ENCODE results near the gene GSS.

DNA sequence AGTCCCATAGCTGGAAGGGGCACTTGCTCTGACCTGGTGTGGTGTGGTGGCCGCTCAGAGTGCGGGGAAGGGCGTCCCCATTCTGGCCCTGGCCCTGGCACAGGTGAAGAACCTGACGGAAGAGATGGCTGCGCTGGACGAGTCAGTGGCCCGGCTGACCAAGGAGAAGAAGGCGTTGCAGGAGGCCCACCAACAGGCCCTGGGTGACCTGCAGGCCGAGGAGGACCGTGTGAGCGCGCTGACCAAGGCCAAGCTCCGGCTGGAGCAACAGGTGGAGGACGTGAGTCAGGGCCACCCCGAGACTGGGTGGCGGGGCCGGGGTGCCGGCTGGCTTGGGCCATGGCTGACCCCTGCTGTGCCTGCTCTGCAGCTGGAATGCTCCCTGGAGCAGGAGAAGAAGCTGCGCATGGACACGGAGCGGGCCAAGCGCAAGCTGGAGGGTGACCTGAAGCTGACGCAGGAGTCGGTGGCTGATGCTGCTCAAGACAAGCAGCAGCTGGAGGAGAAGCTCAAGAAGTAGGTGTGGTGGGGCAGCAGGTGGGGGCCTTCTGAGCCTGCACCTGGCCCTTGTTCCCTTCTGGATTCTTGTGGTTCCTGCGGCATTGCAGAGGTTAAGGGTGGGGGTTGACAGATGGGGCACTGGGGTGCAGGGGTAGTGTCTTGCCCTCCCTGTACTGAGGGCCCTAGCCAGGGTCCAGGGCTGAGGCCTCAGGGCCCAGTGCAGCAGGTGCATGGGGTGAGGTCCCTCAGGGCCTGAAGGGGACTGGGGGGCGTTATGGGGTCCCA is 40.8 kb upstream of the GSS start:
- TF ChIP-seq EZH2 (IDR thresholded peaks at IDR 0.05; ENCODE audit: low read depth) (no peak), CTCF (conservative IDR thresholded peaks at IDR 0.05) (no peak)
